DND-41 (cell line): ENCODE measurements around the gene CNTN6.

Experiments used
- ATAC-seq: fragments of 200-7000 bp; cut with Tn5 transposase; 3 replicates; pipeline ENCODE4 v1.9.1; 2021; ENCODE audit warnings: low read depth; ENCODE audit not compliant: insufficient read depth
- DNase-seq: peaks from one replicate; pipeline ENCODE4 v3.0.0-alpha.2; 2020
- H2AFZ ChIP-seq: 2 replicates; pipeline ENCODE4 v1.6.0; 2012; ENCODE audit warnings: low read depth, low read length
- H3K27ac ChIP-seq: 2 replicates; pipeline ENCODE4 v1.5.1; 2012; ENCODE audit warnings: low read length, inconsistent platforms
- H3K27me3 ChIP-seq: fragments of 200-600 bp; sonication (generic); 2 replicates; pipeline ENCODE4 v1.6.0; 2012; ENCODE audit warnings: low read length, mild to moderate bottlenecking, inconsistent platforms; ENCODE audit not compliant: insufficient read depth, poor library complexity
- H3K36me3 ChIP-seq: 2 replicates; pipeline ENCODE4 v1.5.1; 2012; ENCODE audit warnings: low read length, inconsistent platforms; ENCODE audit not compliant: insufficient read depth
- H3K4me1 ChIP-seq: 2 replicates; pipeline ENCODE4 v1.5.1; 2012; ENCODE audit warnings: mild to moderate bottlenecking, low read length; ENCODE audit not compliant: insufficient read depth
- H3K4me2 ChIP-seq: 2 replicates; pipeline ENCODE4 v1.6.0; 2012; ENCODE audit warnings: mild to moderate bottlenecking, moderate library complexity, low read length, inconsistent platforms; ENCODE audit not compliant: insufficient read depth
- H3K4me3 ChIP-seq, 2 experiments: fragments of 200-600 bp in 1 of 2; shearing (Covaris generic) in 1 of 2; 2 replicates each; pipeline ENCODE4 v1.5.1; 2012 to 2016; ENCODE audit warnings: inconsistent platforms in 2 of 2, low read length in 2 of 2, mild to moderate bottlenecking in 2 of 2, low read depth in 1 of 2, moderate library complexity in 1 of 2
- H3K79me2 ChIP-seq: 2 replicates; pipeline ENCODE4 v1.6.0; 2012; ENCODE audit warnings: low read length, inconsistent platforms; ENCODE audit not compliant: insufficient read depth
- H3K9ac ChIP-seq: 2 replicates; pipeline ENCODE4 v1.6.0; 2012; ENCODE audit warnings: low read depth, mild to moderate bottlenecking, inconsistent platforms, low read length, moderate library complexity
- H3K9me3 ChIP-seq: 2 replicates; pipeline ENCODE4 v1.5.1; 2012; ENCODE audit warnings: low read length, moderate library complexity, mild to moderate bottlenecking, inconsistent platforms; ENCODE audit not compliant: insufficient read depth, severe bottlenecking
- H4K20me1 ChIP-seq: 2 replicates; pipeline ENCODE4 v1.6.0; 2012; ENCODE audit warnings: low read length; ENCODE audit not compliant: insufficient read depth
- EZH2 ChIP-seq: IDR thresholded peaks from 3 replicates; pipeline ENCODE4 v1.6.1; 2012; ENCODE audit warnings: borderline replicate concordance, low read depth, mild to moderate bottlenecking, moderate library complexity, low read length, inconsistent platforms; ENCODE audit not compliant: severe bottlenecking
- TF ChIP-seq, protein P1 (sequence below): IDR thresholded peaks from 2 replicates; pipeline ENCODE4 v1.5.1; 2012; ENCODE audit warnings: borderline replicate concordance, low read length, moderate library complexity, mild to moderate bottlenecking; ENCODE audit not compliant: poor library complexity, severe bottlenecking; ENCODE audit errors: extremely low read depth

The CNTN6 gene

DNA sequence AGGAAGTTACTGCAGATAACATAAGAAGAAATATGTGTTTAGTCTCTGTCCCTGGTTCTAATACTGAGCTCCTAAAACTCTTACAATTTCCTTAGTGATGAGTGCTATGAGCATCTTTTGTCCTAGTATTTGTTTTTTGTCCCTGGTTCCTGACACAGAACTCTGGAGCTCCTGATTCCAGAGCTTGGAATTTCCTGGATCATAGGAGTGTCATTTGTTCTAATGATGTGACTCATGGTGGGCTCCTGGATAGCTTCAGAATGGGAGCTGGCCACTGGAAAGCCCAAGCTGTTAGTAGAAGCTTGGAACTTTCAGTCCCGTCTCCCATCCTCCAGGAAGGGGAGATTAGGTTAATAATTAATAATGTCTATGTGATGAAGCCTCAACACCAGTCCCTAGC, 98.2 kb downstream of the CNTN6 start:
- no peaks in the 10 kb centered on the region for H3K9me3 ChIP-seq

DNA sequence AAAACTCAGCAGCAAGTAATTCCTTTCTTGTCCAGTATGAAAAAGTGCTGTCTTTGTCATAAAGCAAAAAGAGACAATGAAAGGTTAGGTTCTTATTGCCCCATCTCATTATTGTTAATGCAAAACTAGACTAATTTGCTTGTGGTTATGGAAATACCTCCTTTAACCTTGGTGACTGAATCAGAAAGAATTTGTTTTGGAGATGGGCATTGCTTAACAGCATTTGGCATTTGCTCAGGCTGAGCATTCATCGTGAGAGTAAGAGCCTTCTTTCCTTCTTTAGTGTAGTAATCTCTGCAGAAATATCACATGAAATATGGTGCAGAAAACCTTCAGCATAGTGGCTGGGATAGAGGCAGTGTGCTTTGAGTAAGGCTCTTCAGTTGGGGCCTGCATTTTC, 103.1 kb downstream of the CNTN6 start:
- Histone ChIP-seq H3K9me3 (no peaks in the 10 kb centered on the region), H3K4me2 (no peak overlapping the region)
- no peak for ATAC-seq

More for the DNA sequence above, 98.2 kb downstream of the CNTN6 start:
- Histone ChIP-seq H3K9ac (no peak overlapping the region), H3K4me1 (no peaks in the 10 kb centered on the region), H3K4me3 (no peak overlapping the region), H3K4me2 (no peak overlapping the region), H3K36me3 (no peaks in the 10 kb centered on the region), H4K20me1 (no peaks in the 10 kb centered on the region), H3K79me2 (no peaks in the 10 kb centered on the region), H3K27ac (no peak overlapping the region), H3K27me3 (no peaks in the 10 kb centered on the region), H2AFZ (no peak overlapping the region)
- TF ChIP-seq EZH2, result no peak
- TF ChIP-seq, protein P1, sequence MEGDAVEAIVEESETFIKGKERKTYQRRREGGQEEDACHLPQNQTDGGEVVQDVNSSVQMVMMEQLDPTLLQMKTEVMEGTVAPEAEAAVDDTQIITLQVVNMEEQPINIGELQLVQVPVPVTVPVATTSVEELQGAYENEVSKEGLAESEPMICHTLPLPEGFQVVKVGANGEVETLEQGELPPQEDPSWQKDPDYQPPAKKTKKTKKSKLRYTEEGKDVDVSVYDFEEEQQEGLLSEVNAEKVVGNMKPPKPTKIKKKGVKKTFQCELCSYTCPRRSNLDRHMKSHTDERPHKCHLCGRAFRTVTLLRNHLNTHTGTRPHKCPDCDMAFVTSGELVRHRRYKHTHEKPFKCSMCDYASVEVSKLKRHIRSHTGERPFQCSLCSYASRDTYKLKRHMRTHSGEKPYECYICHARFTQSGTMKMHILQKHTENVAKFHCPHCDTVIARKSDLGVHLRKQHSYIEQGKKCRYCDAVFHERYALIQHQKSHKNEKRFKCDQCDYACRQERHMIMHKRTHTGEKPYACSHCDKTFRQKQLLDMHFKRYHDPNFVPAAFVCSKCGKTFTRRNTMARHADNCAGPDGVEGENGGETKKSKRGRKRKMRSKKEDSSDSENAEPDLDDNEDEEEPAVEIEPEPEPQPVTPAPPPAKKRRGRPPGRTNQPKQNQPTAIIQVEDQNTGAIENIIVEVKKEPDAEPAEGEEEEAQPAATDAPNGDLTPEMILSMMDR, result no peak
- ATAC-seq (no peak), DNase-seq (no peak)

DNA sequence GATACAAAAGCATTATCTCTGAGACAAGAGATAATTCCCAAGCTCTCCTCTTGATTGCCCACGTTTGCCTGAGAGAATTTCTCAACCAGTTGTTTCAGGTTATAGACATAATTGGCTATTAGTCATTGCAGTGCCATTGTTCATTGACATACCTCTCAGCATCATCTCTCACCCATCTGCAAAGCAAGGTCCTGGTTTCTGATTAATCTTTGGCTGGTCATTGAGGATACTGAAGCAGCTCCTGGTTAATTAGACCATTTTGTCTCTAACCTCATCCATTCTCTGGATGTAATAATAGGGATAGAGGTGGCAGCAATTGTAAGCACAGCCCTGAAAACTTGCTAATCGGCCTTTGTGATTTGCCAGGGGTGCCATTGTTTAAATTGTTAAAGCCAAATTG, 104.2 kb downstream of the CNTN6 start:
- no peak for DNase-seq
- no peak for ATAC-seq
- H3K79me2 ChIP-seq, result no peaks in the 10 kb centered on the region

More for the DNA sequence above, 103.1 kb downstream of the CNTN6 start:
- H3K79me2 ChIP-seq, result no peaks in the 10 kb centered on the region
- H2AFZ ChIP-seq, result no peak overlapping the region
- no peak for DNase-seq
- H3K4me3 ChIP-seq, result no peak overlapping the region
- TF ChIP-seq EZH2, result no peak
- TF ChIP-seq, protein P1, result no peak
- no peak overlapping the region for H3K9ac ChIP-seq
- H3K27me3 ChIP-seq, result no peaks in the 10 kb centered on the region
- no peaks in the 10 kb centered on the region for H3K4me1 ChIP-seq
- no peak overlapping the region for H3K27ac ChIP-seq
- H3K36me3 ChIP-seq, result no peaks in the 10 kb centered on the region
- no peaks in the 10 kb centered on the region for H4K20me1 ChIP-seq

More for the DNA sequence above, 104.2 kb downstream of the CNTN6 start:
- Histone ChIP-seq H2AFZ (no peak overlapping the region), H3K4me1 (no peaks in the 10 kb centered on the region), H3K27ac (no peak overlapping the region), H3K36me3 (no peaks in the 10 kb centered on the region), H3K9ac (no peak overlapping the region), H3K4me3 (no peak overlapping the region), H4K20me1 (no peaks in the 10 kb centered on the region), H3K4me2 (no peak overlapping the region), H3K9me3 (no peaks in the 10 kb centered on the region), H3K27me3 (no peaks in the 10 kb centered on the region)
- TF ChIP-seq, protein P1, result no peak
- no peak for TF ChIP-seq EZH2
